WI38 (cell line): ENCODE results near the gene MACROD2.

Source experiments
- H3K4me3 ChIP-seq: 2 replicates; pipeline ENCODE4 v1.5.1; 2011; ENCODE audit warnings: low read depth, mild to moderate bottlenecking, control low read depth, low read length
- TF ChIP-seq, protein P1 (sequence below): IDR thresholded peaks from 2 replicates; pipeline ENCODE4 v1.5.1; 2012; ENCODE audit warnings: low read depth, mild to moderate bottlenecking, control low read depth, low read length

Gene MACROD2

GRCh38 chr20:15069355-15069754 lies 1074.0 kb downstream of the MACROD2 start:
- no peak overlapping the region for H3K4me3 ChIP-seq
- TF ChIP-seq, protein P1, sequence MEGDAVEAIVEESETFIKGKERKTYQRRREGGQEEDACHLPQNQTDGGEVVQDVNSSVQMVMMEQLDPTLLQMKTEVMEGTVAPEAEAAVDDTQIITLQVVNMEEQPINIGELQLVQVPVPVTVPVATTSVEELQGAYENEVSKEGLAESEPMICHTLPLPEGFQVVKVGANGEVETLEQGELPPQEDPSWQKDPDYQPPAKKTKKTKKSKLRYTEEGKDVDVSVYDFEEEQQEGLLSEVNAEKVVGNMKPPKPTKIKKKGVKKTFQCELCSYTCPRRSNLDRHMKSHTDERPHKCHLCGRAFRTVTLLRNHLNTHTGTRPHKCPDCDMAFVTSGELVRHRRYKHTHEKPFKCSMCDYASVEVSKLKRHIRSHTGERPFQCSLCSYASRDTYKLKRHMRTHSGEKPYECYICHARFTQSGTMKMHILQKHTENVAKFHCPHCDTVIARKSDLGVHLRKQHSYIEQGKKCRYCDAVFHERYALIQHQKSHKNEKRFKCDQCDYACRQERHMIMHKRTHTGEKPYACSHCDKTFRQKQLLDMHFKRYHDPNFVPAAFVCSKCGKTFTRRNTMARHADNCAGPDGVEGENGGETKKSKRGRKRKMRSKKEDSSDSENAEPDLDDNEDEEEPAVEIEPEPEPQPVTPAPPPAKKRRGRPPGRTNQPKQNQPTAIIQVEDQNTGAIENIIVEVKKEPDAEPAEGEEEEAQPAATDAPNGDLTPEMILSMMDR: no peak

DNA sequence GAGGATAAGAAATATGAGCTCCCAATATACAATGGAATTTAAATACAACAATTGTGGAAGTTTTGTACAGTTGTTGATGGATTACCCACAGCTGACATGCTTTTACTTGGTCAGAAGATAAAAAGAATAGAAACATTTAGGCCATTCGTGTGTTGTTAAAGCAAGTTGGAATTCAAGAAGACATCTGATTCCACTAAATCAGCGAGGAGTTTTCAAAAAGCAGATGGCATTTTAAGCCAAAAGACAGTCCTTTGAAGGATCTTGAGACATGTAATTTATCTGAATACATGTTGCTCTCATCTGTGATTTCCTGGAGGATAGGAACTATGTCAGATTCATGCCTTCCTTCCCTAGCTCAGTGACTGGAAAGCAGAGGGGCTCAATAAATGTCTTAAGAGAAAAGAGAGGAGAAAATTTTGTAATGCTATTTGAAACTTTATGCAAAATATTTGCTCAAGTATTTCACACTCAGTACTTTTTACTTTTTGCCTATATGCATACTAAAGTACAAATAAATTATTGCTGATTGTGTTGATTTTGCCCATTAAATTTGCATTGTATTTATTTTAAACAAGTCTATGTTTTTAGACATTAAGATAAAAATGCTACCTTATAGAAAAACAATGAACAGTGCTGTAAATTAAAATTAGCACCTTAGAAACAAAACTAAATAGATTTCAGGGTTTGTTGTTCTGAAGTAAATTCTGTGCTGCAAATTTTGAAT lies 1075.9 kb downstream of the MACROD2 start:
- H3K4me3 ChIP-seq: no peak overlapping the region
- TF ChIP-seq, protein P1: no peak

- no peak overlapping the region for H3K4me3 ChIP-seq
- TF ChIP-seq, protein P1: no peak
These were observed 1077.0 kb downstream of the MACROD2 start for GRCh38 chr20:15072316-15072715.

GRCh38 chr20:15075586-15075985 lies 1080.3 kb downstream of the MACROD2 start:
- TF ChIP-seq, protein P1: no peak
- no peak overlapping the region for H3K4me3 ChIP-seq

- no peak overlapping the region for H3K4me3 ChIP-seq
- TF ChIP-seq, protein P1: no peak
These were observed 1081.5 kb downstream of the MACROD2 start for GRCh38 chr20:15076785-15077184.

- H3K4me3 ChIP-seq: no peak overlapping the region
- TF ChIP-seq, protein P1: no peak
These were observed 1082.5 kb downstream of the MACROD2 start for GRCh38 chr20:15077733-15078250.

DNA sequence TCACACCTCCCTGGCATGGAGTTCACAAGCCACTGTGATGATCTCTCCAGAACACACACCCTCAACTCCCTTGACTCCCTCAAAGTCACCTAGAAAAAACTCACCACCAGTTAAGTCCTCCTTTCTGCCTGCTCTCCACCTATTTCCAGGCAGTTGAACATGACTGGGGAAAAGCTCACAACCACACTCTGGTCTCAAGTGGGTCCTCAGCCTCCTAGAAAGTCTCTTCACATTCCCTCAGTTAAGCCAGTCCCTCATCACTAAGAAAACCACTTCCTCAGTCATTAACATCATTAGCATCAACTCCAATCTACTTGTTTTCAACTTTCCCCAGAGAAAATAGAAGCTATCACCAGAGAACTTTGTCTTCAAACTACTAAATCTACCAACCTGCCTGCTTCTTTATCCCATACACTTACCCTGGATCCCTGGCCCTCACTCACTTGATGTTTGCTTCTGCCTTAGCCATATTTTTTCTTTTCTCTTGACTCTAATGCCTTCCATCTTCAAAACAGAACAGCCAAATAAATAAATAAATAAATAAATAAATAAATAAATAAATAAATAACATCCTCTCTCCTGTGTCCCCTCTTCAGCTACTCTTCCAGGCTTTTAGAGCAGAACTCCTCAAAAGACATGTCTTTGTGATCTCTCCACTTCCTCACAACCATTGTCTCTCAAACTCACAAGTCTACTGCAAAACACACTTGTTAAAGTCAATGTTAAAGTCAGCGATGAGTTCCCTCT lies 1084.5 kb downstream of the MACROD2 start:
- H3K4me3 ChIP-seq: no peak overlapping the region
- TF ChIP-seq, protein P1: no peak
